Spinal cord (tissue), 10 donors: Measurements from ENCODE around the gene KRT84. TPM values are rescaled to one million over a fixed set of nuclear protein-coding genes. Genes with fewer than 3 reads are reported as not detected.

Experiments used
- DNase-seq, 6 donors: peaks; one replicate each; pipeline versions ENCODE4 v3.0.0 to v3.0.0-alpha.2; 2013 to 2015; ENCODE audit warnings: low spot score in 6 of 6, low read depth in 4 of 6
- H3K27ac ChIP-seq: one replicate; pipeline ENCODE4 v1.5.1; 2013; ENCODE audit warnings: low read depth, low read length, control low read depth
- H3K27me3 ChIP-seq: one replicate; pipeline ENCODE4 v1.6.1; 2013; ENCODE audit warnings: low read length; ENCODE audit not compliant: control insufficient read depth, insufficient read depth
- H3K36me3 ChIP-seq: one replicate; pipeline ENCODE4 v1.6.1; 2013; ENCODE audit warnings: low read length; ENCODE audit not compliant: control insufficient read depth, insufficient read depth
- H3K4me1 ChIP-seq: one replicate; pipeline ENCODE4 v1.6.1; 2013; ENCODE audit warnings: low read length; ENCODE audit not compliant: control insufficient read depth, insufficient read depth
- H3K4me3 ChIP-seq: one replicate; pipeline ENCODE4 v1.5.1; 2013; ENCODE audit warnings: low read depth, low read length, control low read depth
- H3K9me3 ChIP-seq: one replicate; pipeline ENCODE4 v1.6.1; 2013; ENCODE audit warnings: low read length; ENCODE audit not compliant: control insufficient read depth, insufficient read depth
- WGBS: methylation state at CpG from one replicate; pipeline ENCODE4 v1.1.5; 2013; ENCODE audit warnings: missing lambda C conversion rate; ENCODE audit not compliant: insufficient coverage; 5-methylcytosine and 5-hydroxymethylcytosine counted together
- polyA plus RNA-seq, 2 donors: library from polyadenylated mRNA; unstranded; fragments of 120-200 nt; gene quantifications; one replicate each; pipeline ENCODE4 v1.2.1, GENCODE V29; 2013; ENCODE audit not compliant: insufficient read length in 2 of 2
- total RNA-seq, 2 donors: library from RNA; depleted of rRNA in 1 of 2; stranded (reverse); fragments of 120-200 nt in 1 of 2; fragments of >200 nt in 1 of 2; gene quantifications; one replicate each; pipeline versions ENCODE4 v1.2.3 to v1.2.4, GENCODE V29; 2013 to 2014
- donor health status: healthy.

Gene KRT84
- total and polyA plus RNA-seq, 4 donors: not detected

DNA sequence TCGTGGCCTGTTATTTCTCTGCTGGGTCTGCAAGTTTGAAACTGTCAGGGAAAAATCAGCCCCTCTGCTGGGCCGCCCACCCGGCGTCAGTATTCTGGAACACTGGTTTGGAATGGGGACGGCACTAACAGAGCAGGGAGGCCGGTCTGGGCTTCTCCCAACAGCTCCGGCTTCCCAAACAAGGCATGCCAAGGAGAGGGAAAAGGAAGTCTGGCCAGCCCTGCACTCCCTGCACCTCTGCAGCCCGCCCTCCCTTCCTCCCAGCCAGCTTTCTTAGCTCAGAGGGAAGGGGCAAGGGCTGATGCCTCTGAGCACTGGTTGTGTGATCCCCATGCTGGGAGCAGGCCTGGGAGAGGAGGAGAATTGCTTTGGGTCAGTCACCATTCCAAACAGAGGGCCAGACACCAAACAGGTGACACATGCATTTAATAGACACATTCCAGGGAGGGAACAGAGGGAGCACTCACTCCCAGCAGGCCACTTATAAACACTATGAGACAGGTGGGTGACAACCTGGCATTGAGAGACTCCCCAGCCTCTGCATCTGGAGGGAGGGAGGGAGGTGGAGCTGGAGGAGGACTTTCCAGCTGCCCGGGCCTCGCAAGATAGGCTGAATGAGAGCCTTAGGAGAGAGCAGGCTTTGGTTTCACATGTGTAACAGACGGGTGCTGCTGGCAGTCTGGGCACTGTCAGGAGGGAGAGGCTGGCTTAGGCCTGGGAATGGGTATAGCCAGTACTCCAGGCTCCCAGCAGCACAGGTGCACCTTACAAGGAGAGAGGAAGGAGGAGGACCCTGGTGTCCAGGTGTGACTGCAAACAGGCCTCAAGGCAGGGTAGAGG is 38.4 kb upstream of the KRT84 start:
- H3K27ac ChIP-seq: no peak overlapping the region
- H3K9me3 ChIP-seq: no peaks in the 10 kb centered on the region
- H3K4me3 ChIP-seq: no peak overlapping the region
- 56% methylated on average over 10 of the region's 11 CpGs for WGBS
- H3K27me3 ChIP-seq: no peaks in the 10 kb centered on the region
- DNase-seq: peak in 1 of 6 donors; percentile 26
- H3K4me1 ChIP-seq: peaks cover 6% of the 10 kb centered on the region
- H3K36me3 ChIP-seq: no peaks in the 10 kb centered on the region

DNA sequence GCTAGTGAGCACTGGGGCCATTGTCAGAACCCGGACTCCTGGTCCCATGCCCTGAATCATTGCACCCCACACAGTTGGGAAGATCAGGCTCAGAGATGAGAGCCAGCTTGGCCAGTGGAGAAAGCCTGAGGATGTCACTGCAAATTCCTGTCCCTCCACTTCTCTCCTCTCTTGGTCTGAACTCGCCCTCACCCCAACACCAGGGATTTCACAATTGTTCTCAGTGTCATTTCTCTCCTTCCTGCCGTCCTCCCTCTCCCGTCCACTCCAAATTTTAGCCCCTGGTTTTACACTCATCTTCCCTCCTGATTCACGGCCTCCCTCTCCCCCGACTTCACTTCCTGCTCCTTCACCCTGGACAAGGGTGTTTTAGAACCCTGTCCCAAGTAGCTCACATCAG is 37.6 kb upstream of the KRT84 start:
- Histone ChIP-seq H3K27ac (no peak overlapping the region), H3K36me3 (no peaks in the 10 kb centered on the region), H3K9me3 (no peaks in the 10 kb centered on the region), H3K27me3 (no peaks in the 10 kb centered on the region), H3K4me3 (no peak overlapping the region), H3K4me1 (peaks cover 6% of the 10 kb centered on the region)
- DNase-seq: no peak
- 72% methylated on average over 6 of the region's 6 CpGs for WGBS

DNA sequence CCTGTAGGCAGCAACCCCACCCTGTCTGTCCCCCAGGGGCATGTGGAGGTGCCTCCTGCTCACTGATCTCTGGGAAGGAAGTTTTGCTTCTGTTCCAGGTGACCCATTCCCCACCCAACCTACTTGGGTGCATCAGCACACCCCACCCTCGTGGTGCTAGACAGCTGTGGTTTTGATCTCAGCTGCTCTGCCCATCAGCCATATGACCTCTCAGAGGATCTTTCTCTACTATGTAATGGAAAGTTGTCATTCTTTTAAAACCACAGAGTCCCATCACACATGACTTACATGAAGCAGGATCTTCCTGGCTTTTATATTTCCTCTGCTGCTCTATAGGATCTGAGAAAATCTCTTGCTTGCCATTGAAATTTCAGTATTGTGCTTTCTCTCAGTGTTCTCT is 34.2 kb upstream of the KRT84 start:
- Histone ChIP-seq H3K27me3 (no peaks in the 10 kb centered on the region), H3K27ac (no peak overlapping the region), H3K4me1 (peaks cover 13% of the 10 kb centered on the region), H3K9me3 (no peaks in the 10 kb centered on the region), H3K4me3 (no peak overlapping the region), H3K36me3 (no peaks in the 10 kb centered on the region)
- no peak for DNase-seq
- no CpG with 5 or more reads among the region's 1 CpG for WGBS

DNA sequence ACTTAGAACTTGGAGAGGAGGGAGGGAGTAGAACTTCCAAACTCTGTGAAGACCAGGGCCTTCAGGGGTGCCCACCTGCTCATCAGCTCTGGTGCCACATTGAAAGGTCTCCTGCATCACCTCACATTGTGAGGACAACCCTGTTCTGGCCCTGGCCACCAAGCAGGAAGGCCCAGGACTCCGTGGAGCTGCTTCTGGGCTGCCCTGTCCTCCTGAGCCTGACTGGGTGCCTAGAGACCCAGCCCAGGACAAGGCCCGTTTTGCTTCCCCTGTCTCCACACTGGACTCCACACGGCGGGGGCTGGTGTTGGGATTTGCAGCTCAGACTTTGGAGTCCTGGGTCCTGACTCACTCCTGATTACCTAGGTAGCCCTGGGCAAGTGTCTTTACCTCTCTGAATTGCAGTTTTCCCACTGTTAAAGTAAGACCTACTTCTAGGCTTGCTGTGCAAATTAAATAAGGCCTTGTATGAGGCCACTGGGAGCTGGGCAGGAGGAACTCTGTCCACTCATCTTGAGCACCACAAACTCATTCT is 33.2 kb upstream of the KRT84 start:
- Histone ChIP-seq H3K36me3 (no peaks in the 10 kb centered on the region), H3K4me3 (no peak overlapping the region)
- WGBS: 89% methylated on average over 4 of the region's 4 CpGs

DNA sequence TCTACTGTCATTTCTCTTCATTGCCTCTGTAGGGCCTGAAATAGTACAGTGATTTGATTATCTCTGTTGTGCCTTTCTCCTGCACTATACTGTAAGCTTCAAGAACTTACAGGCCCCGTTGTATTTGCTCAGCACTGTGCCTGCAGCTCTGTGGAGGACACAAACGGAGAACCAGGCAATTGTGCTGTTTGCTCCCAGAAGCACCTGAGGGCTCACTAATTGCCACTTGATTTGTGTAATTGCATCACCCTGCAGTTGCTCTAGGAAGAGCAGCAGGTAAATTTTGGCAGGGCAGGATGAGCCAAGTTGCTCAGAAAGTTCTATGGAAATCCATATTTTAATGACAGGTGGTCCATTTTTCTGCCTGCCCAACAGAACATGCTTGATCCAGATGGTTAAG is 32.3 kb upstream of the KRT84 start:
- H3K36me3 ChIP-seq: no peaks in the 10 kb centered on the region
- no peak overlapping the region for H3K4me3 ChIP-seq
- H3K9me3 ChIP-seq: no peaks in the 10 kb centered on the region
- DNase-seq: peak in 1 of 6 donors; percentile 53
- H3K4me1 ChIP-seq: peaks cover 7% of the 10 kb centered on the region
- H3K27ac ChIP-seq: no peak overlapping the region
- H3K27me3 ChIP-seq: no peaks in the 10 kb centered on the region
- 45% methylated on average over 2 of the region's 2 CpGs for WGBS

More for the DNA sequence above, 33.2 kb upstream of the KRT84 start:
- no peak overlapping the region for H3K27ac ChIP-seq
- H3K9me3 ChIP-seq: no peaks in the 10 kb centered on the region
- peaks cover 11% of the 10 kb centered on the region for H3K4me1 ChIP-seq
- H3K27me3 ChIP-seq: no peaks in the 10 kb centered on the region
- DNase-seq: no peak

DNA sequence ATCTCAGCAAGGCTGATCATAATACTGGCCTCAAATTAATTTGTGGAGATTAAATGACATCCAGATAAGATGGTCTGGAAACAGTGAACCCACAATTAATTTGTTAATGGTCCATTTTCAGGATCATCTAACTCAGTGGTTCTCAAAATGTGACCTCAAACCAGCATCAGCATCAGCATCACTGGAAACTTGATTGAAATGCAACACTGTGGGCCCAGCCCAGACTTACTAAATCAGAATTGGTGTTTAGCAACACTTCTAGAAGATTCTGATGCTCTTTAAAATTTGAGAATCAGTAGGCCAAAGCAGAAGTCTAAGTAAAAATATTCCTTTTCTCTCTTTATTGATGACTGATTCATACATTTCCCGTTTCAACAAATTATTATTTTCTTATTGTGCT is 31.3 kb upstream of the KRT84 start:
- peaks cover 7% of the 10 kb centered on the region for H3K4me1 ChIP-seq
- no peaks in the 10 kb centered on the region for H3K27me3 ChIP-seq
- no peak overlapping the region for H3K4me3 ChIP-seq
- no peak overlapping the region for H3K27ac ChIP-seq
- no CpG with 5 or more reads among the region's 1 CpG for WGBS
- DNase-seq: no peak
- H3K9me3 ChIP-seq: no peaks in the 10 kb centered on the region
- no peaks in the 10 kb centered on the region for H3K36me3 ChIP-seq

DNA sequence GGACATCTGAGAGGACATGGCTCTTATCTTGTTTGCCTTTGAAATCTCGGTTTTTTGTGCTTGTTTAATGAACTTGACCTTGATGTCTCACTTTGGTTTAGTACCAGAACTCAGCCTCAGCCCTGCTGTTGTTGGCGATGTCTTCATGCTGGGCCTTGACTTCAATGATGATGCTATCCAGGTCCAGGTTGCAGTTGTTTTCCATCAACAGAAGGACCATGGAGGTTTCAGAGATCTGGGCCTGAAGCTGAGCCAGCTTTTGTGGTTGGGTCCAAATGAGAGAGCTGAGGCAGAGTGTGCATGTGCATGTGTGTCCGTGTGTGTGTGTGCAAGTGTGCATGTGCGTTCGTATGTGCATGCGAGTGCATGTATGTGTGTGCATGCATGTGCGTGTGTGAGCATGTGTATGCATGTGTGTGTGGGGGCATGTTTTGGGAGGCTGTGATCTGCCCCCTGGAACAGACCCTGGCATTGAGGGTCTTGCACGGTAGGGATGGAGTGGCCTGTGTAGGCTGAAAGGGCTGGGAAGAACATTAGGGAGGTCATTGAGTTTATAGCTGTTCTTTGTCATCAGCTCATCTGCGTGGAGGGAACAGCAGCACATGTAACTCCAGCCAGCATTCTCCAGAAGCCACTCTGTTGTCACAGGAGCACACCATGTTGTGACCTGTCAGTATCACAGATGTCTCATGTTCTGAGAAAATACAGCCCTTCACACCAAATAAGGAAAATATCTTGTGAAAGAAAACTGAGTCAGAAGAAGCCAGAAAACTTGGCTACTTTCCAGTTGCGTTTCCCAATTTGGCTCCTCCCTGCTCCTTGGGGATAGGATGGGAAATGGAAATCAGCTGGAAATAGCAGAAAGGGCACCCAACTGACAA is 30.7 kb upstream of the KRT84 start:
- peaks cover 7% of the 10 kb centered on the region for H3K4me1 ChIP-seq
- no peaks in the 10 kb centered on the region for H3K9me3 ChIP-seq
- no peaks in the 10 kb centered on the region for H3K27me3 ChIP-seq
- H3K36me3 ChIP-seq: no peaks in the 10 kb centered on the region
- DNase-seq: peak in 2 of 6 donors; percentile 22 to 24
- H3K4me3 ChIP-seq: no peak overlapping the region
- 79% methylated on average over 8 of the region's 10 CpGs for WGBS
- no peak overlapping the region for H3K27ac ChIP-seq

DNA sequence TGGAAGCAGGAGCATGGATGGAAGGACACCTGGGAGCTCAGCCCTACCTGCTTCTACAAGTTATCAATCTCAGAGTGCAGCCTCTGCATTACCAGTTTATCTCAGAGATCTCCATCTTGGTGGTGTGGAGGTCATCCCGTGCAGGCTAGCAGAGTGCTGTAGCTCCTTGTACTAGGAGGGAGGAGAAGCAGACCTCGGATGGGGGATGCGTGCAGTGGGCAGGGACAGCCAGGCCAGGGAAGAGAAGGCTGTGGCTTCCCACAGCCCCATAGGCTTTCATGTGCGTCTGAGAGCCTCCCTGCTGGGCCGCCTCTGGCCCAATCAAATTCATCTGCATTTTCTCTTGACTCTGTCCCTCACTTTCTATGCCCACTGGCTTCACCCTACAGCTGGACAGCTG is 29.5 kb upstream of the KRT84 start:
- H3K27ac ChIP-seq: no peak overlapping the region
- DNase-seq: no peak
- peaks cover 7% of the 10 kb centered on the region for H3K4me1 ChIP-seq
- H3K4me3 ChIP-seq: no peak overlapping the region
- 81% methylated on average over 3 of the region's 5 CpGs for WGBS
- H3K9me3 ChIP-seq: no peaks in the 10 kb centered on the region
- no peaks in the 10 kb centered on the region for H3K27me3 ChIP-seq
- no peaks in the 10 kb centered on the region for H3K36me3 ChIP-seq

DNA sequence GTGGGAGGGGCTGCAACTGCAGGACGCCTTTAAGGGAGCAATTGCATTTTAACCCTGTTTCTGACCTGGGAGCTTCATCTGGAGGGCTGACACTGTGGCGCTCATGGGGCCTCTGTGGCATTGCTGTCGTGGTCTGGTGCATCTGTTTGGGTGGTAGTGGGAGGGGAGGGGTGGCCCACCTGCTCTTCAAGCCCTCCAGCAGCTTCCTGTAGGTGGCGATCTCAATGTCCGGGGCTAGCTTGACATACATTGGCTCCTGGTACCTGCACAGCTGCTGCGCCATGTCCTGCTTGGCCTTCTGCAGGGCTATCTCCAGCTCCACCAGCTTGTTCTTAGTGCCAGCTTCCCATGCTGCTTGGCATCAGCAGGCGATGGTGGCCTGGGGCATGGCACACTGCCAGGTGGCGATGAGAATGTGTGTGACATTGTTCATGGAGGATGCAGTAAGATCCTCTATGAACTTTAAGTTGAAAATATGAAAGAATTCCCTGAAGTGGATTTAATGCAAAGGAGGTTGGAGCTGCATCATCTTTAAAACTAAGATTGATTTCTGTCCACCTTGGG is 28.4 kb upstream of the KRT84 start:
- Histone ChIP-seq H3K27me3 (no peaks in the 10 kb centered on the region), H3K4me3 (no peak overlapping the region), H3K27ac (no peak overlapping the region), H3K4me1 (peaks cover 7% of the 10 kb centered on the region), H3K9me3 (no peaks in the 10 kb centered on the region), H3K36me3 (no peaks in the 10 kb centered on the region)
- DNase-seq: no peak
- WGBS: 68% methylated on average over 7 of the region's 8 CpGs
